RWPE2 (cell line): ENCODE results near the gene VPS4A.
"Not testable (repeated sequence)": the region's sequence is repeated elsewhere in the genome, so short reads cannot be mapped to it uniquely, and the experiment has no call there.

Experiments used
- ATAC-seq: fragments of 200-7000 bp; cut with Tn5 transposase; 3 replicates; pipeline ENCODE4 v1.9.1; 2021; ENCODE audit warnings: low read depth
- DNase-seq: peaks from one replicate; pipeline ENCODE4 v3.0.0-alpha.2; 2020; ENCODE audit warnings: low spot score
- H3K27ac ChIP-seq: fragments of 450-650 bp; 2 replicates; pipeline ENCODE4 v1.5.1; 2017; ENCODE audit warnings: mild to moderate bottlenecking; ENCODE audit not compliant: poor library complexity, severe bottlenecking
- H3K27me3 ChIP-seq: fragments of 250-450 bp; sonication (Bioruptor Pico); 2 replicates; pipeline ENCODE4 v1.5.1; 2021; ENCODE audit warnings: mild to moderate bottlenecking, moderate library complexity; ENCODE audit not compliant: insufficient read depth, poor library complexity, severe bottlenecking
- H3K36me3 ChIP-seq: fragments of 250-450 bp; sonication (Bioruptor Pico); 2 replicates; pipeline ENCODE4 v1.5.1; 2020; ENCODE audit warnings: low read depth, mild to moderate bottlenecking, moderate library complexity
- H3K4me1 ChIP-seq: fragments of 250-450 bp; sonication (Bioruptor Pico); 2 replicates; pipeline ENCODE4 v1.5.1; 2021; ENCODE audit warnings: mild to moderate bottlenecking, moderate library complexity; ENCODE audit not compliant: insufficient read depth, poor library complexity, severe bottlenecking
- H3K4me3 ChIP-seq: fragments of 250-450 bp; sonication (Bioruptor Pico); 2 replicates; pipeline ENCODE4 v1.5.1; 2021; ENCODE audit warnings: mild to moderate bottlenecking, moderate library complexity; ENCODE audit not compliant: severe bottlenecking
- H3K9me3 ChIP-seq: fragments of 250-450 bp; sonication (Bioruptor Pico); 2 replicates; pipeline ENCODE4 v1.5.1; 2021; ENCODE audit warnings: mild to moderate bottlenecking, moderate library complexity; ENCODE audit not compliant: severe bottlenecking
- CTCF ChIP-seq: fragments of 450-650 bp; IDR thresholded peaks from one replicate; pipeline ENCODE4 v1.5.1; 2017; ENCODE audit warnings: mild to moderate bottlenecking, moderate library complexity; ENCODE audit not compliant: poor library complexity, severe bottlenecking

VPS4A gene

GRCh38 chr16:69283851-69284250 lies 27.3 kb upstream of the VPS4A start:
- TF ChIP-seq CTCF: no peak
- Histone ChIP-seq H3K4me1 (no peaks in the 10 kb centered on the region), H3K9me3 (no peaks in the 10 kb centered on the region), H3K27me3 (no peaks in the 10 kb centered on the region), H3K27ac (no peak overlapping the region), H3K4me3 (no peak overlapping the region), H3K36me3 (peaks cover 21% of the 10 kb centered on the region; the same call in 1 of the 2 replicates)
- no peak for ATAC-seq
- DNase-seq: no peak

- no peak for DNase-seq
- no peaks in the 10 kb centered on the region for H3K27me3 ChIP-seq
- no peaks in the 10 kb centered on the region for H3K4me1 ChIP-seq
Observed at GRCh38 chr16:69285240-69285639, 25.9 kb upstream of the VPS4A start.

GRCh38 chr16:69286941-69287713 lies 24.0 kb upstream of the VPS4A start:
- ATAC-seq: peak; percentile 36; the same call in 1 of the 3 replicates

More at GRCh38 chr16:69285240-69285639, 25.9 kb upstream of the VPS4A start:
- no peaks in the 10 kb centered on the region for H3K9me3 ChIP-seq
- no peak overlapping the region for H3K27ac ChIP-seq
- no peak for ATAC-seq
- no peak overlapping the region for H3K4me3 ChIP-seq
- no peak for TF ChIP-seq CTCF
- H3K36me3 ChIP-seq: peaks cover 21% of the 10 kb centered on the region; the same call in 1 of the 2 replicates

GRCh38 chr16:69291657-69292056 lies 19.5 kb upstream of the VPS4A start:
- not testable (repeated sequence) for DNase-seq, H3K27me3 ChIP-seq, H3K9me3 ChIP-seq, H3K4me3 ChIP-seq, H3K27ac ChIP-seq, ATAC-seq, H3K4me1 ChIP-seq
- peaks cover 11% of the 10 kb centered on the region; the same call in 1 of the 2 replicates for H3K36me3 ChIP-seq

More at GRCh38 chr16:69286941-69287713, 24.0 kb upstream of the VPS4A start:
- Histone ChIP-seq H3K27ac (no peak overlapping the region), H3K9me3 (no peaks in the 10 kb centered on the region), H3K36me3 (peaks cover 21% of the 10 kb centered on the region; the same call in 1 of the 2 replicates), H3K4me1 (no peaks in the 10 kb centered on the region), H3K27me3 (no peaks in the 10 kb centered on the region), H3K4me3 (no peak overlapping the region)
- peak; percentile 92 for TF ChIP-seq CTCF
- DNase-seq: no peak

- H3K4me3 ChIP-seq: no peak overlapping the region
- H3K27me3 ChIP-seq: no peaks in the 10 kb centered on the region
- H3K27ac ChIP-seq: no peak overlapping the region
- TF ChIP-seq CTCF: no peak
- DNase-seq (no peak), ATAC-seq (no peak)
- peaks cover 2% of the 10 kb centered on the region; the same call in 1 of the 2 replicates for H3K36me3 ChIP-seq
- no peaks in the 10 kb centered on the region for H3K4me1 ChIP-seq
- no peaks in the 10 kb centered on the region for H3K9me3 ChIP-seq
Observed at GRCh38 chr16:69293401-69293800, 17.7 kb upstream of the VPS4A start.
